Smooth muscle cell (in vitro differentiated cells): ENCODE measurements around the gene TMEM131. TPM values are rescaled to one million over a fixed set of nuclear protein-coding genes. Genes with fewer than 3 reads are reported as not detected.
A peak's percentile ranks its signal among the peaks of the same experiment; 100 is the strongest.

Experiments used
- DNase-seq: peaks from one replicate; lab custom pipeline; 2025; ENCODE audit not compliant: unreplicated experiment; lab: John Stamatoyannopoulos, UW
- H2AFZ ChIP-seq: fragments of 200-600 bp; sonication (generic); 2 replicates; pipeline ENCODE4 v1.6.0; 2016; ENCODE audit warnings: antibody characterized with exemption, low read depth, mild to moderate bottlenecking
- H3F3A ChIP-seq: fragments of 200-600 bp; sonication (generic); 2 replicates; pipeline ENCODE4 v1.6.0; 2017; ENCODE audit warnings: antibody characterized with exemption, low read depth
- H3K27ac ChIP-seq: fragments of 200-600 bp; sonication (generic); 2 replicates; pipeline ENCODE4 v1.5.1; 2016; ENCODE audit warnings: low read depth, mild to moderate bottlenecking
- H3K27me3 ChIP-seq: fragments of 200-600 bp; sonication (generic); 2 replicates; pipeline ENCODE4 v1.6.1; 2016; ENCODE audit warnings: low read depth, mild to moderate bottlenecking
- H3K36me3 ChIP-seq: fragments of 200-600 bp; sonication (generic); 2 replicates; pipeline ENCODE4 v1.5.1; 2016; ENCODE audit warnings: low read depth
- H3K4me1 ChIP-seq: fragments of 200-600 bp; sonication (generic); 2 replicates; pipeline ENCODE4 v1.5.1; 2016; ENCODE audit warnings: low read depth
- H3K4me2 ChIP-seq: fragments of 200-600 bp; sonication (generic); 2 replicates; pipeline ENCODE4 v1.6.0; 2016; ENCODE audit warnings: mild to moderate bottlenecking
- H3K4me3 ChIP-seq: fragments of 200-600 bp; sonication (generic); 2 replicates; pipeline ENCODE4 v1.5.1; 2016; ENCODE audit warnings: mild to moderate bottlenecking
- H3K79me2 ChIP-seq: fragments of 200-600 bp; sonication (generic); 2 replicates; pipeline ENCODE4 v1.6.0; 2016; ENCODE audit warnings: low read depth, mild to moderate bottlenecking
- H3K9ac ChIP-seq: fragments of 200-600 bp; sonication (generic); 2 replicates; pipeline ENCODE4 v1.6.0; 2016; ENCODE audit warnings: low read depth
- H3K9me3 ChIP-seq: fragments of 200-600 bp; sonication (generic); replicated peaks from 2 replicates; pipeline ENCODE4 v1.5.1; 2016; ENCODE audit warnings: low read depth
- H4K20me1 ChIP-seq: fragments of 200-600 bp; sonication (generic); 2 replicates; pipeline ENCODE4 v1.6.0; 2016; ENCODE audit warnings: low read depth
- CTCF ChIP-seq: fragments of 200-600 bp; sonication (generic); IDR thresholded peaks from 2 replicates; pipeline ENCODE4 v1.5.1; 2017; ENCODE audit warnings: borderline replicate concordance, mild to moderate bottlenecking, antibody characterized with exemption; ENCODE audit not compliant: insufficient read depth, poor library complexity, severe bottlenecking
- WGBS: methylation state at CpG from one replicate; pipeline ENCODE4 v1.1.7; 2016; ENCODE audit warnings: low lambda C conversion rate; 5-methylcytosine and 5-hydroxymethylcytosine counted together
- polyA plus RNA-seq: library from polyadenylated mRNA; unstranded; fragments of >200 nt; fragmentation: Nextera tagmentation; extraction: Ambion mirVana; gene quantifications from 2 replicates; pipeline ENCODE4 v1.2.1, GENCODE V29; 2016
- total RNA-seq: library from RNA; depleted of rRNA; stranded (reverse); fragments of >200 nt; gene quantifications from 2 replicates; pipeline ENCODE4 v1.2.3, GENCODE V29; 2014

Gene TMEM131
- total and polyA plus RNA-seq, 2 experiments from 2014 or later: 16.7 to 32.3 TPM

GRCh38 chr2:97996679-97997078, 931 bp upstream of the TMEM131 start:
- Histone ChIP-seq H3K27ac (peak overlapping the region; percentile 95), H3K4me1 (peaks cover 19% of the 10 kb centered on the region), H3K4me2 (peak overlapping the region; percentile 95), H3F3A (no peaks in the 10 kb centered on the region), H2AFZ (peak overlapping the region; percentile 90), H3K79me2 (peaks cover 34% of the 10 kb centered on the region), H3K4me3 (peak overlapping the region; percentile 95), H3K9me3 (no peaks in the 10 kb centered on the region), H4K20me1 (peaks cover 28% of the 10 kb centered on the region), H3K36me3 (no peaks in the 10 kb centered on the region), H3K9ac (no peak overlapping the region), H3K27me3 (no peaks in the 10 kb centered on the region)
- whole genome bisulfite sequencing: 93% methylated on average over 19 of the region's 19 CpGs
- no peak for DNase-seq
- no peak for TF ChIP-seq CTCF

- no peaks in the 10 kb centered on the region for H3F3A ChIP-seq
- peaks cover 43% of the 10 kb centered on the region for H4K20me1 ChIP-seq
- H3K4me3 ChIP-seq: peak overlapping the region; percentile 95
- peaks cover 19% of the 10 kb centered on the region for H3K4me1 ChIP-seq
- under 1% methylated on average over 67 of the region's 81 CpGs for WGBS
- no peak for DNase-seq
- H3K27ac ChIP-seq: peak overlapping the region; percentile 95
- TF ChIP-seq CTCF: no peak
- H3K9ac ChIP-seq: peak overlapping the region; percentile 98
- peaks cover 49% of the 10 kb centered on the region for H3K79me2 ChIP-seq
- peak overlapping the region; percentile 95 for H3K4me2 ChIP-seq
- no peaks in the 10 kb centered on the region for H3K36me3 ChIP-seq
- no peaks in the 10 kb centered on the region for H3K27me3 ChIP-seq
- H3K9me3 ChIP-seq: no peaks in the 10 kb centered on the region
- H2AFZ ChIP-seq: peak overlapping the region; percentile 90
Observed at GRCh38 chr2:97995026-97995733, 568 bp downstream of the TMEM131 start.

- H3K27ac ChIP-seq: peak overlapping the region; percentile 95
Observed at GRCh38 chr2:97994476-97994875, 1.3 kb downstream of the TMEM131 start.

More at GRCh38 chr2:97994476-97994875, 1.3 kb downstream of the TMEM131 start:
- 17% methylated on average over 4 of the region's 4 CpGs for WGBS
- Histone ChIP-seq H2AFZ (peak overlapping the region; percentile 90), H3K79me2 (peaks cover 56% of the 10 kb centered on the region), H3K9ac (peak overlapping the region; percentile 98), H3K27me3 (no peaks in the 10 kb centered on the region), H3K4me3 (peak overlapping the region; percentile 95), H3F3A (no peaks in the 10 kb centered on the region), H3K36me3 (no peaks in the 10 kb centered on the region), H3K9me3 (no peaks in the 10 kb centered on the region), H4K20me1 (peaks cover 50% of the 10 kb centered on the region), H3K4me2 (peak overlapping the region; percentile 95), H3K4me1 (peaks cover 19% of the 10 kb centered on the region)
- no peak for DNase-seq
- no peak for TF ChIP-seq CTCF
